ENCODE data around the gene LRRC3.

Gene LRRC3

DNA sequence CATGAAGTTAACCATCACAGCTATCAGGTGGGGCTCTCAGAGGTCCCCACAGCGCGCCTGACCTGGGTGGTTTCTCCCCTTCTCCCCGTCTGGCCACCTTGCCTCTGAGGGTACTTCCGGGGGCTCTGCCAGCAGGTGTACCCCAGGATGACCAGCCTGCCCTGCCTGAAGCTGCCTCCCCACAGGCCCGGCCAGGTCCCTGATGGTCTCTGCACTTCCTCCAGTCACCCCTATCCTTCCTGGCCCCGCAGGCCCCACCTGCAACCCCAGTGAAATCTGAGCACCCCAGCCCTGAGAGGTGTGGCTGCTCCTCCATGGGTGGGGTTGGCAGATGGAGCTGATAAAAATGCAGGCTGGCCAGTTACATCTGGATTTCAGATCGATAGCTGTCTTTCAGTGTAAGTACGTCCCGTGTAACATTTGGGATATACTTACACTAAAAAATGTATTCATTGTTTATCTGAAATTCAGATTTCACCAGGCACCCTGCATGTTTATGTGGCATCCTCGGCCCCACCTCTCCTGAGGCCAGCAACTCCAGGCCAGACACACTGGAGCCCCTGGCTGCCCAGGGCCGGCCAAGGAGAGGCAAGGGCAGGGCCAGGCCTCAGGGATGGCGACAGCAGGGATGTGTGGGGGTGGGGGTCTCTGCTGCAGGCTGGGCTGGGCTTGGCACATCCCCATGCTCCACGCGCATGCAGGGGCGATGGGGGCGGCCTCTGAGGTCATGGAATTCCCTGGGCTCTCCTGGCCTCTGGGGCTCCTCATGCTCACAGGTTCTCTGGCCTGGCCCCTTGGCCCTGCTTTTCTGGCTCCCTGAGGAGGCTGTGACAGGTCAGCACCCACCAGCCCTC is 25.1 kb downstream of the LRRC3 start:
- DNase-seq: no peak

DNA sequence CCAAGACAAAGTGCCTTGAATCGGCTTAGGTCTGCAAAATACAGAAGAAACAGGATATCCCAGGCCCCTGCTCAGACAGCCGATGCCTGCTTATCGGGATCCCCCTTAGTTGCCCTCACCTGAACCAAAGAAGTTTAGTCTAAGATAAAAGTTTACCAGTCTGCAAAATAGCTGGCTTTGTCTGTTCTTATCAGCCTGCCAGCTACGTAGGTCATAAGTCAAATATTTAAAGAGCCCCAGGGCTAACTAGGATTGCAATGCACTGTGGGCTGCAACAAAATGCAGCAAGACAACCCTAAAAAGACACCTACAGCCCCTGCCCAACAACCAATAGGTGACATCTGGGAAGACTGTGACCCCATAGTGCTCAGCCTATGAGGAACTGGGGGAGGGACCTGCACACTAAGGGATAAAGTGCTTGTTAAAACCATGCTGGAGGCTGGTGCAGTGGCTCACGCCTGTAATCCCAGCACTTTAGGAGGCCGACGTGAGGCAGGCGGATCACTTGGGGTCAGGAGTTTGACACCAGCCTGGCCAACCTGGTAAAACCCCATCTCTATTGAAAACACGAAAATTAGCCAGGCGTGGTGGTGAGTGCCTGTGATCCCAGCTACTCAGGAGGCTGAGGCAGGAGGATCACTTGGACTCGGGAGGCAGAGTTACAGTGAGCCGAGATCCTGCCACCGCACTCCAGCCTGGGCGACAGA is 27.4 kb downstream of the LRRC3 start:
- DNase-seq: peak; percentile 38

DNA sequence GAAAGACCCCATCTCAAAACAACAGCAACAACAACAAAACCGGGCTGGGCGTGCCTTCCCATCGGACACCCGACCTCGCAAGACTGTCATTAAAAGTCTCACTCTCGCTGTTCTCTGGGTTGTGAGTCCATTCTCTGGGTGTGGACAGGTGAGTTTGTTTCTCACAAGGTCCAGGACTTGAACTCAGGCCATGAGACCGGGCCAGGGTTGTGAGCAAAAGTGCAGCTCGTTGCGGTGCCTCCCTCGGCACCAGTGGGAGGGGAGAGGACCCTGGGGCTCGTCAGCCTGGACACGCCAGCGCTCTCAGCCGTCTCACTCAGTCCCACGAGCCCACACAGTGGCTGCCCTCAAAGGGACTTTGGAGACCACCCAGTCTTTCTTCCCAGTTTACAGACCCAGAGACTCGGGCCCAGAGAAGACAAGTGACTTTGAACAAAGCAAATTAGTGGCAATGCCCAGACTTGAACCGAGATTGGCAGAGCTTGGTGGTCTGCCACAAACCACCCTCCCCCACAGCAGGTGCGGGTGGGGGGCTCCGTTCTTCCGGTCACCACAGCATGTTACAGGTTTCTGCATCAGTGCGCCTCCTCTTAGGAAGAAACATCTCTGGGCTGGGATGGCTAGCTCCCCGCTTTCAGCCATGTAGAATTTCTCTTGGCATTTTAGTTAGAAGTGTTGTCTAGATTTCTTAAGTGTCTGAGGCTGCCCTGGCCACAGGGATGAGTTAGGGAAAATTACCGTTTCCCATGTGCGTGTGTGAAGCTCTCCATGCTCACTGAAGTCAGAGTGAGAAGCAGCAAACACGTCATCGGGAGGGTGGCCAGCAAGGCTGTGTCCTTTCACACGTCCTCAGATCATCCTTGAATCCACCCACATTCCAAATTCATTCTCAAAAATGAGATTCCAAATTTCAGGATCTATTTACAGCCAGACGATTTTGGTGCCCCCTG is 28.3 kb downstream of the LRRC3 start:
- DNase-seq: no peak

DNA sequence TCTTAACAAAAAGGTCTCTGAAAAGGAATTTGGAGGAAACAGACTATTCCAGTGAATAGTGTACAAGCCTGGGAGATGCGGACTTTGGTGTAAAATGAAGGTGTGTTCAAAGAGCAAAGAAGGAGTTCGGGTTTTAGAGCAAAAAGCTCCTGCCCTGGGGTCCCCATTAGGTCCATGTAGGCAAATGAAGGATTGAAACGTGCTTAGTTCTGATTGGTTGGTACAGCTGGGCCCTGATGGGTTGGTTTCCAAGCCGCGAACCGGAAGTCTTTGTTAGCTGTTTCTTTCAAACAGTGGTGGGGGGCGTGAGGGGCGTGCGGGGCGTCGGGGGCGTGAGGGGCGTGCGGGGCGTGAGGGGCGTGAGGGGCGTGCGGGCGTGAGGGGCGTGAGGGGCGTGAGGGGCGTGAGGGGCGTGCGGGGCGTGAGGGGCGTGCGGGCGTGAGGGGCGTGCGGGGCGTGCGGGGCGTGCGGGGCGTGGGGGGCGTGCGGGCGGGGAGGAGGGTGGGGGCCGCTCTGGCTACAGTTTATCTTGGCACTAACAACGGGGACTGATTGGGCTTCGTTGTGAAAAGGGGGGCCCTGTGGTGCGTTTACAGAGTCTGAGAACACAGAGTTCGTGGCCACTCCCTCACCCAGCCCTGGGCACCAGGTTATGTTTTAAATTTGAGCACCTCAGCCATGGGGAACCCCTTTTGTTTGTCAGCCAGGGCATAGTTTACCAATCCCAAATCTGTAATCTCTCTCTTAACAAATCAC is 29.4 kb downstream of the LRRC3 start:
- DNase-seq: peak; percentile 45

DNA sequence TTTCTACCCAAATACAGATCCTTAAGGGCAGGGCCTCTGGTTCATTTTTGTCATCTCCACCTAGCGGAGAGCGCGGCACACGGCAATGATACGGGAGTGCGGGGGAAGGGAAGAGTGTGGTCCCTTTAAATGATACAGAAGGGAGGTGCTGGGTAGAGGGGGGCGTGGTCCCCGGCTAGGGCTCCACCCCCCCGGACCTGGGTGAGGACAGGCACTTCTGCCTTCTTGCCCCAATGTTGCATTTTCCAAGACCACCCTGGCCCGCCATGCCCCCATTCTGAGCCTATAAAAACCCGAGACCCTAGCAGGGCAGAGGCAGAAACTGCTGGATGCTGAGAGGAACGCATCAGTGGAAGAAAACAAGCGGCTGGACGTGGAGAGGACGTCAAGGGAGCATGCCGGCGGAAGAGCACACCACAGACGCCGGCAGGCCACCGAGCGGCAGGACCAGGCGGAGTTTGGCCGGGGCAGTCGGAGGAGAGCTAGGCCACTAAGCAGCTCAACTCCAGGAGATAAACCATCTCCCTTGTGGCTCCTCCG is 30.0 kb downstream of the LRRC3 start:
- peak; percentile 75 for DNase-seq

DNA sequence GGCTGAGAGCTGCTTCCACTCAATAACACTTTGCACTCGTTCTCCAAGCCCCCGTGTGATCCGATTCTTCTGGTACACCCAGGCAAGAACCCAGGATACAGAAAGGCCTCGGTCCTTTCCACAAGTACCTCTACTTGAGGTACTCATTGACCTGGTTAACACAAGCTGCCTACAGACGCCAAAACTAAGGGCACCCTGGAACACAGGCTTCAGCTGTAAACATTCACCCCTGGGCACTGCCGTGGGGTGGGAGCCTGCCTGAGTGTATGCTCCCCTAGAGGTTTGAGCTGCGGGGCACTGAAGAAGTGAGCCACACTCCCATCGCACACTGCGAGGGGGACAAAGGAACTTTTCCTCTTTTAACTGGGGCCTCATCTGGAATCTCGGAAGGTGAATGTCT is 30.5 kb downstream of the LRRC3 start:
- no peak for DNase-seq

DNA sequence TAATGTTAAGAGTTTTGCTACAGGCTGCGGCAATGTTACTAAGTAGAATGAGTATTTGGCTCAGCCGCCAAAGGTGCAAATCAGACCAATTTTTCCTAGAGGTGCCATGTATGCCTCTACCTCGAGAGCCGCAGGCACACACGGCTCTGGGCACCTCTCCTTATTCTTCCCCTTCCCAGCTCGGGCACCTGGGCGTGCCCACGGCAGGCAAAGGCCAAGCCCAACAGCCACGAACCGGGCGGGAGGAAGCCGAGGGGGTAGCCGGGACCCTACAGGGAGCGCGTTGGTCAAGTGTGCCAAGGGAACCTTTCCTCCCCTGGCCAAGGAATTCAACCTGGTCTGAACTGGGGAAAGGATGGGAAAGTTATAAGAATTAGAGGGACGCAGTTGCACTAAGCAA is 31.0 kb downstream of the LRRC3 start:
- peak; percentile 17 for DNase-seq

DNA sequence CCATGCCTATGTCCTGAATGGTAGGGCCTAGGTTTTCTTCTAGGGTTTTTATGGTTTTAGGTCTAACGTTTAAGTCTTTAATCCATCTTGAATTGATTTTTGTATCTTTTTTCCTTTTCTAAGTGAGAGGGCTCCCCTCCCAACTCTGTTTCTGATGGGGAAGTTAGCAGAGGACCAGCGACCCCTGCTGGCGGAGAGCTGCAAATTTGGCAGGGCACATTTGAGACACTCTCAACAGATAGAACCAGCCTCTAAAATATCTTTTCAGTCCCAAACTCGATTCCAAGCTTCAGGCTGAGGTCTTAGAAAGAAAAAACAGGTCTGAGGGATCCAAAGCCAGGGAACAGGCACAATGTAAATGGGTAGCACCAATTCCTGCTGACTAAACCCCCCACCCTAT is 32.5 kb downstream of the LRRC3 start:
- no peak for DNase-seq

DNA sequence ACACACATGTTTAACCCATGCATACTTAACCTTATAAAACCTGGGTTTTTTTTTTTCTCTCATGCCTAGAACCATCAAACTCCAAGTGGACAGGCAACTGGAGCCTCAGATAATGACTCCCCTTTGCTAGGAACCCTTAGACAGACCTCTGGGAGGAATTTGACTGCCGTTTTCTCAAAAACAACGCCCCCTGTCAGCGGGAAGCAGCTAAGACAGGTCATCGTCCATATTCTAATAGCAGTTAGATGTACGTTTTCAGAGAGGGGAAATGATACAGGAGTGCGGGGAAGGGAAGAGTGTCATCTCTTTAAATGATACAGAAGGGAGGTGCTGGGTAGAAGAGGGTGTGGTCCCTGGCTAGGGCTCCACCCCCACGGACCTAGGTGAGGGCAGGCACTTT is 34.7 kb downstream of the LRRC3 start:
- DNase-seq: no peak

DNA sequence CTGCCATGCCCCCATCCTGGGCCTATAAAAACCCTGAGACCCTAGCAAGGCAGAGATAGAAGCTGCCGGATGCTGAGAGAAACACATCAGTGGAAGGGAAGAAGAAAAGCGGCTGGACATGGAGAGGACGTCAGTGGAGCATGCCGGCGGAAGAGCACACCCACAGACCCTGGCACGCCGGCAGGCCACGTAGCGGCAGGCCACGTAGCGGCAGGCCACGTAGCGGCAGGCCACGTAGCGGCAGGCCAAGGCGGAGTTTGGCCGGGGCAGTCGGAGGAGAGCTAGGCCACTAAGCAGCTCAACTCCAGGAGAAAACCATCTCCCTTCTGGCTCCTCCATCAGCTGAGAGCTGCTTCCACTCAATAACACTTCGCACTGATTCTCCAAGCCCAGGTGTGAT is 35.1 kb downstream of the LRRC3 start:
- no peak for DNase-seq

DNA sequence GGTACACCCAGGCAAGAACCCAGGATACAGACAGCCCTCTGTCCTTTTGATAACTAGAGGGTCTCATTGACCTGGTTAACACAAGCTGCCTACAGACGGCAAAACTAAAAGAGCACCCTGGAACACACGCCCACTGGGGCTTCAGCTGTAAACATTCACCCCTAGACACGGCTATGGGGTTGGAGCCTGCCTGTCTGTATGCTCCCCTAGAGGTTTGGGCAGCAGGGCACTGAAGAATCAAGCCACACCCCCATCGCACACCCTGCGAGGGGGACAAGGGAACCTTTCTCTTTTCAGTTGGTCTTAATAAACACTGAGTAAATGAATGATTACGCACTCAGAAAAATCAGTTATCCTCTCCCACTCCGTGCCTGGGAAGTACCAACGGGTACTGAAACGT is 35.5 kb downstream of the LRRC3 start:
- DNase-seq: no peak

DNA sequence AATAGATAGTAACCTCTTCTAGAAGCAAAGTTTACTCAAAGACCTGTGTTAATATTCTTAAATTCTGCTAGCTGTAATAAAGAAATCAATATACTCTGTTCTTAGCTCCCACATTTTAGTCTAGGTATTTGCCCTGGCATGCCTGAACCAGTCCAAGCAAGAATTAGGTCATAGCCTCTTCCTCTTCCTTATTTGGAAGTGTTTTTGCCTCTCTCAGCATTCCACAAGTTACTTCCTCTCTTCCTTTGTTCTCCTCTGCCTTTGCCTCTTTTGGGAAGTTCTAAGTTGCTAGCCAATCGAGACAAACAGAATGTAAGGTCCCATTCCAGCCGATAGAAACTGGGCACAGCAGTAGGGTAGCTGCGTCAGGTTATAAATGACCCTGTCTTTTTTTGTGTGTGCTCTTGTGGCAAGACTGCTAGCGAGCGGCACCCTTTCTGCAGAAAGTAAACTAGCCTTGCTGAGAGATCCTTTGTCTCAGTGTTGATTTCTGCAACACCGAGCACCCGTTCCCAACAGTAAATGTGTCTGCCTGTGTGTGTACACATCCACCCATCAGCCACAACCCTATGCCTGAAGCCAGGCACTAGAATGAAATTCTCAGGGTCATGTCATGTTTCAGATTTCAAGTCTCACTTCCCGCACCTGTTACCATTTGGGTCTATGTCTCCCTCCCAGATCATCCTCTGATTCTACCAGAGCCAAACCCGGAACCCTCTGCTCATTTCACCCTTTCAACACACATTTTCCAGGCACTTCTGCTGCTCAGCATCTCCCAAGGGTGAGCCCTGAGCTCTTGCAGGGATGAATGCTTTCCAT is 37.5 kb downstream of the LRRC3 start:
- no peak for DNase-seq

DNA sequence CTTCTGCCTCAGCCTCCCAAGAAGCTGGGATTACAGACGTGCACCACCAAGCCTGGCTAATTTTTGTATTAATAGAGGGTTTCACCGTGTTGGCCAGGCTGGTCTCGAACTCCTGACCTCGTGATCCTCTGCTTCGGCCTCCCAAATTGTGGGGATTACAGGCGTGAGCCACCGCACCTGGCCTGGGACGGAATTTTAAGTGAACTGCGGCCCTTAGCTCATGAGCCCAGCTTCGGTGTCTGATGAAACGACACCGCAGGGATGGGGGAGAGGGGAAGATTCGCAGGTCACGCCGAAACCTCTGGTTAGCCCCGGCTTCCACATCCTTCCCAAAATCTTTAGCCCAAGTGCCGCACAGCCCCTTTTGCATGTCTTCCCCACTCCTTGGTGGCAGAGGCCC is 39.1 kb downstream of the LRRC3 start:
- no peak for DNase-seq

DNA sequence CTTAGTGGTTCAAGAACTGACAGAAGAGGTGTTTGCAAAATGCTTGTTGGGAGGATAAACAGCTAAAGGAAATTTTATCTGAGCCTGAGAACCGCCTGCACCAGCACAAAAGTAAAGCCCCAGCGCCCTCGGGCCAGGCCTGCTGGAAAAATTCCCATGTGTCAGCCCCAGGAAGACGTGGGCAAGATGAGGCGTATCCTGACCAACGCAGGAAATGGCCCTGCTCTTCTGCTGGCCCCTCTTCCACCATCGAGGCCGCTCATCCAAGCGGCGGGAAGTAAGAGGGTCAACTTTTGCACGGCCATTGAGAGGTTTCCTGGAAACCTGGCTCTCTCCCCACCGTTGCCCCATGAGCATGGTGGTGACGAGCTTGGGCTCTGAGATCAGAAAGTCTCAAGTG is 39.6 kb downstream of the LRRC3 start:
- no peak for DNase-seq

DNA sequence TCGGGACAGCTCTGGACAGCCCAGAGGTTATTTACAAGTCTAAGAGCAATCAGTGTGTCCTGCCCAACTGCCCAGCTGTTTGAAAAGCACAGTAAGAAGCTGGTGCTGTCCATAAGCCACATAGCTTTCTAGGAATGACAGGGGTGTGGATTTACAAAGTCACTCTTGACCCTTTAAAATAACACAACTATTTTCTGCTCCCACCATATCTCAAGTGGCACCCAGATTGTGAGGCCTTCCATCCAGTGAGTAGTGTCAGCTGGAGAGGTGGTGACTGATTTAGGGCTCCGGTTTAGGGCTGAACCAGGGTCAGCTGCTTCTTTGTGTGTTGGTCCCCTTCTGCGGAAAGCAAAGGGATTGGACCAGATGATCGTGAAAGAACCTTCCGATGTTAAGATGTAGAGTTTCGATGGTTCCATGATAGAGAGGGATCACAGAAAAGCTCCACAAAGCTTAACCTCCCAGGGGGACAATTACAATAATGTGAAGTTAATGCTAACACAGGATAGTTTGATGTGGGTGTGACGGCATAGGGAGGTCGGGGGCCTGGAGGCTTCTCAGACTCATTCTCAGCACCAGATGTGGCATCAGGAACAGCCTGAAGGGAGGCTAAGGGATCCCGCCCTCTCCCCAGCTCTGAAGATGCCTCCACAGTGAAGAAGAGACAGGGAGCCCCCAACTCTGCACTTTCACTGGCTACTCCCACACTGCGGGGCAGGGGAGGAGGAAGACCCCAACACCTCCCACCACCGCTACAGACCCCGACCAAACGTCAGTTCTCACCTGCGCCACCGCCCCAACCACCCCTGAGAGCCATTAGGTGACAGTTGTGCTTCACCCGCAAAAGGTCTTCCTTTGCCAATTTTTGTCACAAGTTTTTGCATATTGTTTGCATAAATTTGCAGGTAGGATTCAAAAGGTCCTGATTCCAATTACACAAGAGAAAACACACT is 40.6 kb downstream of the LRRC3 start:
- no peak for DNase-seq

DNA sequence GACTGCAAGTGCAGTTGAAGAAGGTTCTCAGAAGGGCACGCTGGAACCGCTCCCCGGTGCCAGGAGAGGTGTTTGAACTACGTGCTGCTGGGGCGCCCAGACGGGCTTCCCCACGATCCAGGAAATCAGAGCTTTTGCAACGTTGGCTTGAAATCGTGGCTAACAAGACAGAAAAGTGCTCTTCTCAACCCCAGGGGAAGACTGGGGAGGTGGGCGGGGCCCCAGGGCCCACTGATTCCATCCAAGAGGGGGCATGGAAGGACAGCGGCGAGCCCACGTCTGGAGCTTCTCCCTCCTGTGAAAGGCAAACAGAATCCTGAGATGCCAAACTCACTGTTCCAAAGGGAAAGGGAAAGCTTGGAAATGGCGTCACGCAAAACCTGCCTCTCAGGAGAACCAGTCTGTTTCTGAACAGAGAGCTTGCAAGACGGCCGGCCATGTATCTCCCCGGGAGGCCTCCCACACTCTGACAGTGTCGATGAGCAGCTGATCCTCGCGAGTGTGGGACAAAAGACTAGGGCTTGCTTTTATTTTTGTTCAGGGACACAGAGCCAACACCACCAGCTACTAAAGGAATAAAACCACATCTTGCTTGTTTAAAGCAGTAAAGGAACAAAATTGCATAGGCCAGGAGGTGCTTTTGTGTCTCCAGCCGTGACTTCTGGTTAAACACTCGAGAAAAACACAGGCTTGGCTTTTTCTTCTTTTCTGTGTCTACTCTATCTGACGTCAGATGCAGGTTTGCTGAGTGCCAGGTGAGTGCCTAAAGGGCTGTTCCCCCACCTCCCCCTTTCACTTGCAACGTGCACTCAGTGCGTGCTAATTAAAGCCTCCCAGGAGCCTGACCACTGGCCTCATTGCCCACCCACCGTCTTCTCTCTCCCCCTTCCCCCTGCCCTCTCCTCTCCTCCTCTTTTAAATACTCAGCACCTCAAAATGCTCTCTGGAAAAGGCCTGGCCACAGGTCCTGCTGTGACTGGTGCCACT is 41.5 kb downstream of the LRRC3 start:
- peak; percentile 22 for DNase-seq

DNA sequence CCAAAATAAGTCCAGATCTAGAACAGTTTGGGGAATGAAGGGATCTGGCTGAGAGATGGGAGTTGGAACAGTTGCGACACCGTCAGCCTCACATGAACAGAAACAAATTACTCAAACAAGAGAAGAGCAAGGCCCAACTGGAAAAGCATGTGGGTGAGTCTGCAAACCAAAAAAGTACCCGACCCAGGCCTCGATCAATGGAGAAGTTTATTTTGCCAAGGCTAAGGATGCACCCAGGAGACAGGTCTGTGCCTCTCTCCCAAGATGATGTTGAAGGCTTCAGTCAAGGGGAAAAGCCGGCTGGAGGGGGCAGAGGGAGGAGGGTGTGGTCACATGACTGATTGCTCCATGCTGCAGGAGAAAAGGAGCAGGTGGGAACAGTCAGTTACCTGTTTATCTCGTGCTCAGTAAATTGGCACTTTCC is 42.4 kb downstream of the LRRC3 start:
- peak; percentile 76 for DNase-seq

DNA sequence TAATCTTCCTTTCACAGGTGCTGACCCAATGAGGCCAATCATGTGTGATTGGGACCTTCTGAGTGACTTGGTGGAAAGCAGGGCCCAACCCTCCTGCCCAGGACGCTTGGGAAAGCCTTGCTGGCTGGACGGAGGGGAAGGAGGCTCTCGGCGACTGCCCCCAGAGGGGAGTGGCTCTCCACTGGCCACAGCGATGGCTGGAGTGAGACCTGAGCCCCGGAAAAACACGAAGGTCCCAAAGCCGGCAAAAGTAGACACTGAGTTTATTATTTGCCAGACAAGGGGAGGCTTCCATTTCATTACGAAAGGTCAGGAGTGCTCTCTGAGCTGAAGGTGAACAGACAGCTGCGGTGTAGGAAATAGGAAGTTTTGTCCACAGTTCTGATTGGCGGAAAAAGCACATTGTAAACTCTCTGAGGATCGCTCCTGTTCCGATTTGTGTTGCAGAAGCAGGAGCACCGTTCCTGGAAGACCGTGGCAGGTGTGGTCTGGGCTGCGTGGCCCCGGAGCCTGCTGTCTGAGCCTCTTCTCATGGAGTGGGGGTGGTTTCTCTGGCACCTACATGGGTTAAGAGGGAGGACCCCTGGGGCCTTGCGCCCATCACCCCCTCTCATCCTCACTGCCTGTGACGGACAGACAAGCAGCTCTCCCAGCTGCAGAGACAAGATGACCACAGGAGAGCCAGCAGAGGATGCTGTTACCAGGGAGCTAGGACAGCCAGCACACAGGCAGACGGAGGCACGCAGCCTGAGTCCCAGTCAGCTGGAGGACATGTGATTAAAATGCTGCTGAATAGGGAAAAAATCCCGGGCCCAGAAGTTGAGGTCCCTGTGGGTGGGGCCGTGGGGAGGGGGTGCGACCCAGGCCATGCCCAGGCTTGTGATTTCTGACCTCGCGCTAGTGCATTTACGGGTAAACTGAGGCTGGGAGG is 43.2 kb downstream of the LRRC3 start:
- DNase-seq: no peak
